K562 (cell line): ENCODE data around the gene ZSWIM3.

ENCODE experiments used
- BRCA1 ChIP-seq, 2 experiments: fragments of 450-650 bp in 1 of 2; sonication (generic) in 1 of 2; formaldehyde crosslinking in 1 of 2; IDR thresholded peaks; 2 replicates each; pipeline versions ENCODE4 v1.5.0 to v1.6.1; 2017 to 2020; ENCODE audit warnings: mild to moderate bottlenecking in 1 of 2, missing genetic modification reagents in 1 of 2
- POLR2A ChIP-seq: fragments of 450-650 bp; conservative IDR thresholded peaks from 2 replicates; pipeline ENCODE4 v1.6.1; 2016
- SRF ChIP-seq, 2 experiments: fragments of 250-450, 450-650 bp in 1 of 2; sonication (Bioruptor Pico) in 1 of 2; sonication (generic) in 1 of 2; formaldehyde crosslinking; IDR thresholded peaks; 2 replicates each; pipeline versions ENCODE4 v1.5.0 to v1.5.1; 2020 to 2022; ENCODE audit warnings: mild to moderate bottlenecking in 1 of 2, missing genetic modification reagents in 1 of 2

DNA sequence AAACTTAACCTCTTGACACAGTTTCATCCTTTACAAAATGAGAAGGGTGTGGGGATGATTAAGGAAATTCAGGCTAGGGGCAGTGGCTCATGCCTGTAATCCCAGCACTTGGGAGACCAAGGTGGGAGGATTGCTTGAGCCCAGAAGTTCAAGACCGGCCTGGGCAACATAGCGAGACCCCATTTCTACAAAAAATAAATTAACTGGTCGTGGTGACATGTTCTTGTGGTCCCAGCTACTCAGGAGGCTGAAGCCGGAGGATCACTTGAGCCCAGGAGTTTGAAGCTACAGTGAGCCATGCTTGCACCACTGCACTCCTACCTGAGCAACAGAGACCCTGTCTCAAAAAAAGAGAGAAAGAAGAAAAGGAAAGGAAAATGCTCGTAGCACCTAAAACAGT lies 9.0 kb downstream of the ZSWIM3 start:
- TF ChIP-seq SRF (CRISPR knock-in tag; IDR thresholded peaks at IDR 0.05) (no peak), BRCA1 (IDR thresholded peaks at IDR 0.05) (no peak), BRCA1 (CRISPR knock-in tag; IDR thresholded peaks at IDR 0.05) (no peak), POLR2A (no peak)
